SK-N-SH treated with all-trans-retinoic acid at 6 μM for 48 hours (cell line): ENCODE results near the gene AHCY.

ENCODE experiments used
- ATAC-seq: fragments of 200-7000 bp; cut with Tn5 transposase; 3 replicates; pipeline ENCODE4 v1.9.1; 2020; ENCODE audit warnings: mild to moderate bottlenecking, moderate library complexity
- ARNTL ChIP-seq: fragments of 450-650 bp; formaldehyde crosslinking; IDR thresholded peaks from 2 replicates; pipeline ENCODE4 v1.5.0; 2020; ENCODE audit warnings: low read depth, mild to moderate bottlenecking, moderate library complexity, borderline replicate concordance
- BACH2 ChIP-seq: fragments of 250-450 bp; sonication (Bioruptor Pico); IDR thresholded peaks from 2 replicates; pipeline ENCODE4 v1.9.0; 2021; ENCODE audit warnings: mild to moderate bottlenecking, borderline replicate concordance
- CSDC2 ChIP-seq: fragments of 250-450 bp; sonication (Bioruptor Pico); IDR thresholded peaks from 2 replicates; pipeline ENCODE4 v1.5.0; 2020; ENCODE audit warnings: mild to moderate bottlenecking, moderate library complexity
- ESRRG ChIP-seq: fragments of 250-450 bp; sonication (Bioruptor Pico); IDR thresholded peaks from 2 replicates; pipeline ENCODE4 v1.6.1; 2021; ENCODE audit warnings: mild to moderate bottlenecking
- GLIS3 ChIP-seq: fragments of 250-450 bp; sonication (Bioruptor Pico); IDR thresholded peaks from 2 replicates; pipeline ENCODE4 v1.5.0; 2020; ENCODE audit warnings: mild to moderate bottlenecking, moderate library complexity
- ISL1 ChIP-seq: fragments of 250-450 bp; sonication (Bioruptor Pico); IDR thresholded peaks from 2 replicates; pipeline ENCODE4 v2.1.2; 2022; ENCODE audit warnings: mild to moderate bottlenecking, moderate library complexity
- OSR1 ChIP-seq: fragments of 250-450 bp; sonication (Bioruptor Pico); IDR thresholded peaks from 2 replicates; pipeline ENCODE4 v1.8.0; 2022; ENCODE audit warnings: moderate library complexity, mild to moderate bottlenecking, inconsistent platforms
- POU6F1 ChIP-seq: fragments of 250-450 bp; sonication (Bioruptor Pico); IDR thresholded peaks from 2 replicates; pipeline ENCODE4 v1.8.0; 2021; ENCODE audit warnings: low read depth, mild to moderate bottlenecking, moderate library complexity, borderline replicate concordance
- PPARA ChIP-seq: fragments of 250-450 bp; sonication (Bioruptor Pico); IDR thresholded peaks from 2 replicates; pipeline ENCODE4 v1.5.0; 2020; ENCODE audit warnings: mild to moderate bottlenecking, borderline replicate concordance
- RARB ChIP-seq: fragments of 250-450 bp; sonication (Bioruptor Pico); IDR thresholded peaks from 2 replicates; pipeline ENCODE4 v1.8.0; 2021; ENCODE audit warnings: mild to moderate bottlenecking, moderate library complexity
- TCF4 ChIP-seq: fragments of 250-450 bp; sonication (Bioruptor Pico); IDR thresholded peaks from 2 replicates; pipeline ENCODE4 v1.8.0; 2021; ENCODE audit warnings: mild to moderate bottlenecking, moderate library complexity, borderline replicate concordance
- TOX ChIP-seq: fragments of 250-450 bp; sonication (Bioruptor Pico); IDR thresholded peaks from 2 replicates; pipeline ENCODE4 v1.8.0; 2021; ENCODE audit warnings: mild to moderate bottlenecking, moderate library complexity, borderline replicate concordance
- TSHZ2 ChIP-seq: fragments of 250-450 bp; sonication (Bioruptor Pico); IDR thresholded peaks from 2 replicates; pipeline ENCODE4 v1.5.0; 2020; ENCODE audit warnings: mild to moderate bottlenecking, moderate library complexity
- ZC3H10 ChIP-seq: fragments of 250-450 bp; sonication (Bioruptor Pico); IDR thresholded peaks from 2 replicates; pipeline ENCODE4 v1.5.1; 2021; ENCODE audit warnings: mild to moderate bottlenecking, moderate library complexity
- ZFP3 ChIP-seq: fragments of 250-450 bp; sonication (Bioruptor Pico); IDR thresholded peaks from 2 replicates; pipeline ENCODE4 v1.5.0; 2020; ENCODE audit warnings: mild to moderate bottlenecking, moderate library complexity
- ZFP30 ChIP-seq: fragments of 450-650 bp; formaldehyde crosslinking; IDR thresholded peaks from 2 replicates; pipeline ENCODE4 v1.5.0; 2022; ENCODE audit warnings: mild to moderate bottlenecking, moderate library complexity
- ZNF565 ChIP-seq: fragments of 450-650 bp; formaldehyde crosslinking; conservative IDR thresholded peaks from 2 replicates; pipeline ENCODE4 v1.5.0; 2020; ENCODE audit warnings: low read depth, mild to moderate bottlenecking, moderate library complexity
- ZNF70 ChIP-seq: fragments of 450-650 bp; formaldehyde crosslinking; IDR thresholded peaks from 2 replicates; pipeline ENCODE4 v1.5.0; 2020; ENCODE audit warnings: mild to moderate bottlenecking, moderate library complexity
- ZNF8 ChIP-seq: fragments of 450-650 bp; formaldehyde crosslinking; IDR thresholded peaks from 2 replicates; pipeline ENCODE4 v1.5.0; 2020; ENCODE audit warnings: mild to moderate bottlenecking, moderate library complexity
- TF ChIP-seq, protein P1 (sequence below): fragments of 250-450 bp; sonication (Bioruptor Pico); IDR thresholded peaks from 2 replicates; pipeline ENCODE4 v1.5.1; 2021; ENCODE audit warnings: mild to moderate bottlenecking, moderate library complexity
- TF ChIP-seq, protein P2 (sequence below): fragments of 250-450 bp; sonication (Bioruptor Pico); IDR thresholded peaks from 2 replicates; pipeline ENCODE4 v1.8.0; 2020; ENCODE audit warnings: mild to moderate bottlenecking, moderate library complexity, borderline replicate concordance
- TF ChIP-seq, protein P3 (sequence below): fragments of 250-450 bp; sonication (Bioruptor Pico); IDR thresholded peaks from 2 replicates; pipeline ENCODE4 v1.5.1; 2020; ENCODE audit warnings: low read depth, mild to moderate bottlenecking, moderate library complexity

AHCY gene

DNA sequence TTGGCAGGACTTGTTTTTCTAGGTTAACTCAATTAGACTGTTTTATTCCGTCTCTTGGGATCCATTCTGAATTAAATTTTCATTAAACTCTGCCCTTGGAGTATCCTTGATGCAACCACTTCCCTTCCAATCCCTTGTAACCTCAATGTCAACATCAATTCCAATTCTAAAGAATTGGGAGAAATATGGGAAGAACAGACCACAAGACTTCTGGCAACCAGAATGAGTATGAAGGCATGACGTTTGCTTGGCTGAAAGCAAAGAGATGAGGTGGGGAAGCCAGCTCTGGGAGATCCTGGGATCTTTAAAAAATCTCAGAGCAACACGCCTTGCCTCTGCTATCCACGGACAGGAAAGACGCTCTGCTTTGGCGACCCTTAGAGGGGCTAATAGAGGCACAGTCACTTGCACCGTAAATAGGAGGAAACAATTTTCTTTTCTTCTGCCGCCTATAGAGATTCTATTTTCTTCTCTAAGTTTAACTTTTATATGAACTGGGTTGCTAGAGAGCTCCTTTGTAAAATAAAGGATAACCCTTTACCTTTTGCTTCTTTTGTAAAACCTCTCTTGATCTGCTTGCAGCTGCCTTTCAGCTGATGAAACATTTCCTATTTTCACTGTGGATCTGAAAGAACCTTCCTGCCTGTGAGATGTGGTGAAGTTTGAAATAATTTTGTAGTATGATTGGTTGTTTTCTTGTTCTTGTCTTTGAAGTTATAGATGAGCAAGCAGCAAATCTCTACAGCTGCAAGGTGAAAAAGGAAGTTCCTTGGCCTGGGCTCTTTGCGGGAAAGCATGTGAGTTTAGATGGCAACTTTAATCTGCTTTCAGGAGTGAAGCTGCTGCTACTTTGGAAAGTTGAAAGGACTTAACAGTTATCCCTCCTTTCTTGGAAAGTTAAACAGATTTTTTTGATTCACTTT lies 62.2 kb downstream of the AHCY start, which contains the start of gene ASIP:
ASIP (plus strand) TSS at position 731 of the 923 bp plus-strand sequence. CDS start 18,952 bp downstream, outside the sequence.
- ATAC-seq, result no peak
- no peak for TF ChIP-seq BACH2 (CRISPR knock-in tag)
- no peak for TF ChIP-seq ZNF70 (CRISPR knock-in tag)
- no peak for TF ChIP-seq ARNTL (CRISPR knock-in tag)
- no peak for TF ChIP-seq ZFP3
- TF ChIP-seq ZNF565, result no peak
- TF ChIP-seq, protein P1, sequence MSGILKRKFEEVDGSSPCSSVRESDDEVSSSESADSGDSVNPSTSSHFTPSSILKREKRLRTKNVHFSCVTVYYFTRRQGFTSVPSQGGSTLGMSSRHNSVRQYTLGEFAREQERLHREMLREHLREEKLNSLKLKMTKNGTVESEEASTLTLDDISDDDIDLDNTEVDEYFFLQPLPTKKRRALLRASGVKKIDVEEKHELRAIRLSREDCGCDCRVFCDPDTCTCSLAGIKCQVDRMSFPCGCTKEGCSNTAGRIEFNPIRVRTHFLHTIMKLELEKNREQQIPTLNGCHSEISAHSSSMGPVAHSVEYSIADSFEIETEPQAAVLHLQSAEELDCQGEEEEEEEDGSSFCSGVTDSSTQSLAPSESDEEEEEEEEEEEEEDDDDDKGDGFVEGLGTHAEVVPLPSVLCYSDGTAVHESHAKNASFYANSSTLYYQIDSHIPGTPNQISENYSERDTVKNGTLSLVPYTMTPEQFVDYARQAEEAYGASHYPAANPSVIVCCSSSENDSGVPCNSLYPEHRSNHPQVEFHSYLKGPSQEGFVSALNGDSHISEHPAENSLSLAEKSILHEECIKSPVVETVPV (CRISPR knock-in tag), result no peak
- TF ChIP-seq TCF4 (CRISPR knock-in tag), result no peak
- TF ChIP-seq, protein P2, sequence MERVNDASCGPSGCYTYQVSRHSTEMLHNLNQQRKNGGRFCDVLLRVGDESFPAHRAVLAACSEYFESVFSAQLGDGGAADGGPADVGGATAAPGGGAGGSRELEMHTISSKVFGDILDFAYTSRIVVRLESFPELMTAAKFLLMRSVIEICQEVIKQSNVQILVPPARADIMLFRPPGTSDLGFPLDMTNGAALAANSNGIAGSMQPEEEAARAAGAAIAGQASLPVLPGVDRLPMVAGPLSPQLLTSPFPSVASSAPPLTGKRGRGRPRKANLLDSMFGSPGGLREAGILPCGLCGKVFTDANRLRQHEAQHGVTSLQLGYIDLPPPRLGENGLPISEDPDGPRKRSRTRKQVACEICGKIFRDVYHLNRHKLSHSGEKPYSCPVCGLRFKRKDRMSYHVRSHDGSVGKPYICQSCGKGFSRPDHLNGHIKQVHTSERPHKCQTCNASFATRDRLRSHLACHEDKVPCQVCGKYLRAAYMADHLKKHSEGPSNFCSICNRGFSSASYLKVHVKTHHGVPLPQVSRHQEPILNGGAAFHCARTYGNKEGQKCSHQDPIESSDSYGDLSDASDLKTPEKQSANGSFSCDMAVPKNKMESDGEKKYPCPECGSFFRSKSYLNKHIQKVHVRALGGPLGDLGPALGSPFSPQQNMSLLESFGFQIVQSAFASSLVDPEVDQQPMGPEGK, result no peak
- no peak for TF ChIP-seq TOX (CRISPR knock-in tag)
- TF ChIP-seq TSHZ2 (CRISPR knock-in tag), result no peak
- TF ChIP-seq, protein P3, sequence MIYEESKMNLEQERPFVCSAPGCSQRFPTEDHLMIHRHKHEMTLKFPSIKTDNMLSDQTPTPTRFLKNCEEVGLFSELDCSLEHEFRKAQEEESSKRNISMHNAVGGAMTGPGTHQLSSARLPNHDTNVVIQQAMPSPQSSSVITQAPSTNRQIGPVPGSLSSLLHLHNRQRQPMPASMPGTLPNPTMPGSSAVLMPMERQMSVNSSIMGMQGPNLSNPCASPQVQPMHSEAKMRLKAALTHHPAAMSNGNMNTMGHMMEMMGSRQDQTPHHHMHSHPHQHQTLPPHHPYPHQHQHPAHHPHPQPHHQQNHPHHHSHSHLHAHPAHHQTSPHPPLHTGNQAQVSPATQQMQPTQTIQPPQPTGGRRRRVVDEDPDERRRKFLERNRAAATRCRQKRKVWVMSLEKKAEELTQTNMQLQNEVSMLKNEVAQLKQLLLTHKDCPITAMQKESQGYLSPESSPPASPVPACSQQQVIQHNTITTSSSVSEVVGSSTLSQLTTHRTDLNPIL (CRISPR knock-in tag), result no peak
- TF ChIP-seq POU6F1 (CRISPR knock-in tag), result no peak
- no peak for TF ChIP-seq ISL1 (CRISPR knock-in tag)
- TF ChIP-seq GLIS3 (CRISPR knock-in tag), result no peak
- no peak for TF ChIP-seq RARB (CRISPR knock-in tag)
- no peak for TF ChIP-seq ZFP30
- TF ChIP-seq ESRRG, result no peak
- no peak for TF ChIP-seq CSDC2 (CRISPR knock-in tag)
- no peak for TF ChIP-seq OSR1

DNA sequence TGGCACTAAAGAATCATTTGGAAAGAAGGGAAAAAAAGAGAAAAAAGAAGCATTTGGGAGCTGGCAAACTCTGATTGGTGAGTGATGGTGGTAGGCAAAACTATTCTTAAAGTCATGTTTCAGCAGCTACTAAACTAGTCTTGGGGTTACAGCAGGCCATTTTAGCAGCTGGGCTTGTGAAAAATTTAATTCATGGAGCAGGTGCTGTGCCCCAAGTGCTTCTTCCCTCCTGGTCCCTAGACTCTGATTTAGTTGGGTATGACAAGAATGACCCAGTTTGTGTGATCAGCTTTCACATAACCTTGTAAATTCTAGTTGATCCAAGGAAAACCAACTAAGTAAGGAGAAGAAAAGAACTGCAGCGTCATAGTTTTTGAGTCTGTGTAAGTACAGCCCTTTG lies 63.0 kb downstream of the AHCY start:
- TF ChIP-seq TCF4 (CRISPR knock-in tag) (no peak), RARB (CRISPR knock-in tag) (no peak)
- ATAC-seq, result no peak

DNA sequence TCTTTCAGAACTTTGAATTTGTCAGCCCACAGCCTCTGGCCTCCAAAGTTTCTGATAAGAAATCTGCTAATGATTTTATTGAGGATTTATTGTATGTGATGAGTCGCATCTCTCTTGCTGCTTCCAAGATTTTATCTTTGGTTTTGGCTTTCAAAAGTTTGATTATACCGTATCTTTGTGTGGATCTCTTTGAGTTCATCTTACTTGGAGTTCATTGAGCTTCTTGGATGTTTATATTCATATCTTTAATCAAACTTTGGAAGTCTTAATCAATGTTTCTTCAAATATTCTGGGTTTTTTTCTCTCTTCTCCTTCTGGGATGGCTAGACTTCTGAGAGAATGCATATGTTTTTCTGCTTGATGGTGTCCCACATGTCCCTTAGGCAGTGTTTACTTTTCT lies 65.2 kb downstream of the AHCY start:
- ATAC-seq, result no peak
- no peak for TF ChIP-seq PPARA (CRISPR knock-in tag)
- TF ChIP-seq POU6F1 (CRISPR knock-in tag), result no peak
- TF ChIP-seq, protein P2, result no peak
- TF ChIP-seq ZNF8 (CRISPR knock-in tag), result no peak
- TF ChIP-seq ESRRG, result no peak
- TF ChIP-seq ARNTL (CRISPR knock-in tag), result no peak
- no peak for TF ChIP-seq ZNF70 (CRISPR knock-in tag)
- no peak for TF ChIP-seq ZC3H10
- TF ChIP-seq, protein P3 (CRISPR knock-in tag), result no peak
- TF ChIP-seq CSDC2 (CRISPR knock-in tag), result no peak
- TF ChIP-seq ZFP30, result no peak
